Loucy (cell line): ENCODE data around the gene ZNF22.

Source experiments
- H2AFZ ChIP-seq: fragments of 200-600 bp; sonication (generic); 2 replicates; pipeline ENCODE4 v1.6.0; 2016; ENCODE audit warnings: antibody characterized with exemption, mild to moderate bottlenecking, low read length, moderate library complexity
- H3F3A ChIP-seq: fragments of 200-600 bp; 2 replicates; pipeline ENCODE4 v1.6.0; 2016; ENCODE audit warnings: antibody characterized with exemption, low read depth, mild to moderate bottlenecking
- H3K27me3 ChIP-seq: fragments of 200-600 bp; sonication (generic); 2 replicates; pipeline ENCODE4 v1.6.1; 2014; ENCODE audit warnings: low read length, mild to moderate bottlenecking; ENCODE audit not compliant: insufficient read depth, poor library complexity, severe bottlenecking
- H3K36me3 ChIP-seq: fragments of 200-600 bp; sonication (generic); 2 replicates; pipeline ENCODE4 v1.6.1; 2016; ENCODE audit warnings: low read length; ENCODE audit not compliant: insufficient read depth
- H3K4me1 ChIP-seq: fragments of 200-600 bp; sonication (generic); 2 replicates; pipeline ENCODE4 v1.5.1; 2014; ENCODE audit warnings: low read length, mild to moderate bottlenecking; ENCODE audit not compliant: insufficient read depth, poor library complexity, severe bottlenecking
- H3K4me2 ChIP-seq: fragments of 200-600 bp; sonication (generic); 2 replicates; pipeline ENCODE4 v1.6.0; 2014; ENCODE audit warnings: antibody characterized with exemption, low read length, low read depth, mild to moderate bottlenecking; ENCODE audit not compliant: poor library complexity, severe bottlenecking
- H3K4me3 ChIP-seq: fragments of 200-600 bp; sonication (generic); 2 replicates; pipeline ENCODE4 v1.5.1; 2014; ENCODE audit warnings: low read length, mild to moderate bottlenecking, mixed read lengths; ENCODE audit not compliant: poor library complexity, severe bottlenecking
- H3K79me2 ChIP-seq: fragments of 200-600 bp; sonication (generic); 2 replicates; pipeline ENCODE4 v1.6.1; 2014; ENCODE audit warnings: low read length; ENCODE audit not compliant: insufficient read depth
- H3K9ac ChIP-seq: fragments of 200-600 bp; sonication (generic); 2 replicates; pipeline ENCODE4 v1.6.0; 2014; ENCODE audit warnings: mild to moderate bottlenecking, low read depth, low read length, moderate library complexity; ENCODE audit not compliant: poor library complexity, severe bottlenecking
- H3K9me2 ChIP-seq: fragments of 200-600 bp; sonication (generic); replicated peaks from 2 replicates; pipeline ENCODE4 v1.6.1; 2016; ENCODE audit warnings: low read depth, low read length, mixed read lengths
- H3K9me3 ChIP-seq: fragments of 200-600 bp; sonication (generic); 2 replicates; pipeline ENCODE4 v1.6.1; 2014; ENCODE audit warnings: mild to moderate bottlenecking, antibody characterized with exemption, low read length, low read depth; ENCODE audit not compliant: insufficient read depth
- H4K20me1 ChIP-seq: fragments of 200-600 bp; sonication (generic); 2 replicates; pipeline ENCODE4 v1.6.0; 2014; ENCODE audit warnings: antibody characterized with exemption, low read length, mild to moderate bottlenecking; ENCODE audit not compliant: insufficient read depth, poor library complexity, severe bottlenecking
- EZH2phosphoT487 ChIP-seq: fragments of 200-600 bp; IDR thresholded peaks from 2 replicates; pipeline ENCODE4 v1.6.1; 2018; ENCODE audit warnings: antibody characterized with exemption, mild to moderate bottlenecking, moderate library complexity, borderline replicate concordance
- TF ChIP-seq, protein P1 (sequence below): fragments of 200-600 bp; sonication (generic); conservative IDR thresholded peaks from 2 replicates; pipeline ENCODE4 v1.5.1; 2014; ENCODE audit warnings: mild to moderate bottlenecking, antibody characterized with exemption, low read length

Gene ZNF22

DNA sequence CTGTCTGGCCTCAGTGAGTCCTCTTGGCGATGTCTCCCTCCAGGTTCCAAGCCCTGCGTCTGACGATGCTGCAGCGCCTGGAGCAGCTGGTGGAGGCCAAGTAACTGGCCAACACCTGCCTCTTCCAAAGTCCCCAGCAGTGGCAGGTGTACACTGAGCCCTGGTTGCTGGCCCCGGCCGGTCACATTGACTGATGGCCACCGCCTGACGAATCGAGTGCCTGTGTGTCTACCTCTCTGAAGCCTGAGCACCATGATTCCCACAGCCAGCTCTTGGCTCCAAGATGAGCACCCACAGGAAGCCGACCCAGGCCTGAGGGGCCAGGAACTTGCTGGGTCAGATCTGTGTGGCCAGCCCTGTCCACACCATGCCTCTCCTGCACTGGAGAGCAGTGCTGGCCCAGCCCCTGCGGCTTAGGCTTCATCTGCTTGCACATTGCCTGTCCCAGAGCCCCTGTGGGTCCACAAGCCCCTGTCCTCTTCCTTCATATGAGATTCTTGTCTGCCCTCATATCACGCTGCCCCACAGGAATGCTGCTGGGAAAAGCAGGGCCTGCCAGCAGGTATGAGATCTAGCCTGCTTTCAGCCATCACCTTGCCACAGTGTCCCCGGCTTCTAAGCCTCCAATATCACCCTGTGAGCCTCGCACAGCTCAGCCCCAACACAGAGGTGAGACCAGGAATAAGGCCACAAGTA lies 7.3 kb upstream of the ZNF22 start:
- Histone ChIP-seq H3K79me2 (peaks cover 7% of the 10 kb centered on the region; the same call in 1 of the 2 replicates), H3K4me1 (peaks cover 48% of the 10 kb centered on the region), H3K27me3 (no peaks in the 10 kb centered on the region), H3K4me3 (no peak overlapping the region), H3K9ac (peak overlapping the region; percentile 19), H3F3A (peaks cover 13% of the 10 kb centered on the region; the same call in 1 of the 2 replicates), H2AFZ (no peak overlapping the region), H3K4me2 (no peak overlapping the region), H3K9me3 (no peaks in the 10 kb centered on the region), H3K36me3 (no peaks in the 10 kb centered on the region), H4K20me1 (no peaks in the 10 kb centered on the region), H3K9me2 (no peaks in the 10 kb centered on the region)
- no peak for TF ChIP-seq EZH2phosphoT487
- TF ChIP-seq, protein P1, sequence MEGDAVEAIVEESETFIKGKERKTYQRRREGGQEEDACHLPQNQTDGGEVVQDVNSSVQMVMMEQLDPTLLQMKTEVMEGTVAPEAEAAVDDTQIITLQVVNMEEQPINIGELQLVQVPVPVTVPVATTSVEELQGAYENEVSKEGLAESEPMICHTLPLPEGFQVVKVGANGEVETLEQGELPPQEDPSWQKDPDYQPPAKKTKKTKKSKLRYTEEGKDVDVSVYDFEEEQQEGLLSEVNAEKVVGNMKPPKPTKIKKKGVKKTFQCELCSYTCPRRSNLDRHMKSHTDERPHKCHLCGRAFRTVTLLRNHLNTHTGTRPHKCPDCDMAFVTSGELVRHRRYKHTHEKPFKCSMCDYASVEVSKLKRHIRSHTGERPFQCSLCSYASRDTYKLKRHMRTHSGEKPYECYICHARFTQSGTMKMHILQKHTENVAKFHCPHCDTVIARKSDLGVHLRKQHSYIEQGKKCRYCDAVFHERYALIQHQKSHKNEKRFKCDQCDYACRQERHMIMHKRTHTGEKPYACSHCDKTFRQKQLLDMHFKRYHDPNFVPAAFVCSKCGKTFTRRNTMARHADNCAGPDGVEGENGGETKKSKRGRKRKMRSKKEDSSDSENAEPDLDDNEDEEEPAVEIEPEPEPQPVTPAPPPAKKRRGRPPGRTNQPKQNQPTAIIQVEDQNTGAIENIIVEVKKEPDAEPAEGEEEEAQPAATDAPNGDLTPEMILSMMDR, result no peak

DNA sequence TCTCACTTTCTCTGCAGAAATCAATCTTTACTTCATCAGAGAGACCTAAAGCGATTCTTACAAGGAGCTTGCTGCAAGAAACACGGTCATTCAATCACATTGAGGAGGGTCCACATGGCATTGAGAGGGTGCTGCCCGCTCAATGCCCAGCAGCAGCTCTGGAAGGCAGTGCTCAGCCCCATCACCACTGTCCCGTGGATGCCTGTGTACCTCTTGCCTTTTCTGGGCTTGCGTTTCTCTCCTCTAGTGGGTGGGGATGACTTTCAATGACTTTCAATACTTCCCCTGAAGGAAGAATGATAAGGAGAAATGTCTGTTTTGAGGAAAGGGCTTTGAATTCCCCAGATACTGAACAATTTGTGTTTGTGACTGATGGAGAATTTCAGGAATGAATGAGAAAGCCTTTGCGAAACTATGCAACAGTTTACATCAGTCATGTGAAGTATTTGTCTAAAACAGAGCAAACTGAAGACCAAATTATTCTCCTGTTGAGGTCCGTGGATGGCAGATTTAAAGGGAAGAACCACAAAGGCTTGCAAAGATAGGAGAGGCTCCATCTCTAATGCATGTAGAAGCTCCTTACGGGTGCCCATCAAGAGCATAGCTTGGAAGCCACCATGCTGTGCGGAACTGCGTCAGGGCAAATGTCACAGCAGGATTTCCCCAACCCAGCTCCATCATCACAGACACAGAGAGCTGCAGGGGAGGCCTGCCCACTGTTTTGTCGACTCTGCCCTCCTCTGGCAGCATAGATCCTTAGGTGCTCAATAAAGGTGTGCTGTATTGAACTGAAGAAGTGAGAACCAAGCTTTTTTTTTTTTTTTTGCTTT lies 6.6 kb upstream of the ZNF22 start:
- H3F3A ChIP-seq, result peaks cover 13% of the 10 kb centered on the region; the same call in 1 of the 2 replicates
- peaks cover 56% of the 10 kb centered on the region for H3K4me1 ChIP-seq
- H3K9ac ChIP-seq, result peak overlapping the region; percentile 71
- no peaks in the 10 kb centered on the region for H3K27me3 ChIP-seq
- H4K20me1 ChIP-seq, result no peaks in the 10 kb centered on the region
- no peaks in the 10 kb centered on the region for H3K9me3 ChIP-seq
- H3K36me3 ChIP-seq, result no peaks in the 10 kb centered on the region
- H3K9me2 ChIP-seq, result no peaks in the 10 kb centered on the region
- H3K79me2 ChIP-seq, result peaks cover 15% of the 10 kb centered on the region
- H3K4me3 ChIP-seq, result no peak overlapping the region
- H3K4me2 ChIP-seq, result no peak overlapping the region
- no peak overlapping the region for H2AFZ ChIP-seq
- TF ChIP-seq, protein P1, result 0 out of 2 replicates have a peak, but pooled peaks have one; percentile 25
- no peak for TF ChIP-seq EZH2phosphoT487

DNA sequence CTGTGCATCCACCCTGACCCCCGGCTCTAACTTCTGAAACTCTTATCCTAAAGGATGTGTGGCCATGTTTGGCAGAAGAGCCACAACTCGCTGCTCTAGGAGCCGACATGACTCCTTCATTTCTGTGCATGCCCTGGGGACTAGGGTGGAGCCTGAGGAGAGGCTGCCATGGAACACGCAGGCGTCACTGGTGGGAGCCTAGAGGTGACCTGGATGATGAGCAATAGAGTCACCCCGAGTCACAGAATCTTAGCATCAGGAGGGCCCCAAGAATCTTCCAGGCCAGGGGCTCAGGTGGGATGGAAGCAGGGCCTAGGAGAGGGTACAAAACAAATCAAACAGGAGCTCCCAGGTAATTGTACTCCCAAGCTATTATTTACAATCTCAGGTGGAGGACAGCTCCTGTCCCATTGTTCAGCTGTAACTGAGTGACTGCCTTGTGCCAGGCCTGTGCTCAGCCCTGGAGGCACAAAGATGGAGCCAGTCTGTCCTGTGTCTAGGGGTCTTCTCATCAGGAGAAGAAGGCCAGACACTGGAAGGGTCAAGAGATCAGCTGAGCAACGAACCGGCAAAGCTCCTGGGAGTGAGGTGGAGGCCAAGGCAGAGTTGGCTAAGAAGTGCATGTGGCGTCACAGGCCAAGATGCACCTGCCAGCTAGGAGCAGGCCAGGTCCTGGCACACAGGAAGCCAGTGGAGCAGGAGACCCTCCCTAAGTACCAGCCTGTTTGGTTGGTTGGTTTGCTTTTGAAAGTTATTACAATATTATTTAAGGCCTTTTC lies 5.8 kb upstream of the ZNF22 start:
- Histone ChIP-seq H3F3A (peaks cover 13% of the 10 kb centered on the region; the same call in 1 of the 2 replicates), H3K4me1 (peaks cover 64% of the 10 kb centered on the region), H3K9me3 (no peaks in the 10 kb centered on the region), H4K20me1 (no peaks in the 10 kb centered on the region), H3K9me2 (no peaks in the 10 kb centered on the region), H3K36me3 (no peaks in the 10 kb centered on the region), H3K4me3 (peak overlapping the region; percentile 49), H3K9ac (peak overlapping the region; percentile 71), H3K4me2 (peak overlapping the region; percentile 74), H3K27me3 (no peaks in the 10 kb centered on the region), H2AFZ (no peak overlapping the region), H3K79me2 (peaks cover 23% of the 10 kb centered on the region)
- TF ChIP-seq, protein P1, result no peak
- no peak for TF ChIP-seq EZH2phosphoT487
